Neuronal stem cell (in vitro differentiated cells): ENCODE measurements around the gene AMIGO2.

Experiments used
- DNase-seq: peaks from one replicate; pipeline ENCODE4 v3.0.0-alpha.2; 2013; ENCODE audit warnings: low spot score
- H2AFZ ChIP-seq: one replicate; pipeline ENCODE4 v1.6.1; 2013; ENCODE audit warnings: mild to moderate bottlenecking, low read length, inconsistent platforms
- H2AK5ac ChIP-seq: 2 replicates; pipeline ENCODE4 v1.6.1; 2013; ENCODE audit warnings: low read depth, mild to moderate bottlenecking, inconsistent platforms, low read length, moderate library complexity, mixed read lengths
- H2BK120ac ChIP-seq: 2 replicates; pipeline ENCODE4 v1.6.1; 2013; ENCODE audit warnings: low read depth, mild to moderate bottlenecking, inconsistent platforms, low read length, moderate library complexity, mixed read lengths
- H2BK12ac ChIP-seq: one replicate; pipeline ENCODE4 v1.6.1; 2013; ENCODE audit warnings: low read length, inconsistent platforms
- H2BK15ac ChIP-seq: 2 replicates; pipeline ENCODE4 v1.6.1; 2013; ENCODE audit warnings: mild to moderate bottlenecking, low read length, inconsistent platforms, mixed read lengths
- H2BK5ac ChIP-seq: one replicate; pipeline ENCODE4 v1.6.1; 2013; ENCODE audit warnings: inconsistent platforms, mild to moderate bottlenecking, low read length, moderate library complexity
- H3K14ac ChIP-seq: one replicate; pipeline ENCODE4 v1.6.1; 2013; ENCODE audit warnings: low read length, inconsistent platforms
- H3K18ac ChIP-seq: 2 replicates; pipeline ENCODE4 v1.6.1; 2013; ENCODE audit warnings: low read length, inconsistent platforms
- H3K23ac ChIP-seq: 2 replicates; pipeline ENCODE4 v1.6.1; 2013; ENCODE audit warnings: low read depth, mild to moderate bottlenecking, mixed read lengths, low read length, inconsistent platforms; ENCODE audit not compliant: poor library complexity
- H3K27ac ChIP-seq: replicated peaks from 3 replicates; pipeline ENCODE4 v1.5.1; 2013; ENCODE audit warnings: low read length, inconsistent platforms
- H3K27me3 ChIP-seq, 3 experiments: 2 replicates each; pipeline ENCODE4 v1.6.1; 2013; ENCODE audit warnings: low read length in 3 of 3, mild to moderate bottlenecking in 2 of 3, inconsistent platforms in 1 of 3, low read depth in 1 of 3, mixed read lengths in 1 of 3, moderate library complexity in 1 of 3; ENCODE audit not compliant: control insufficient read depth in 3 of 3, insufficient read depth in 3 of 3
- H3K36me3 ChIP-seq, 2 donors: replicated peaks in 1 of 2; 2 replicates each; pipeline ENCODE4 v1.6.1; 2013; ENCODE audit warnings: low read length in 2 of 2; ENCODE audit not compliant: control insufficient read depth in 2 of 2, insufficient read depth in 2 of 2
- H3K4ac ChIP-seq: 2 replicates; pipeline ENCODE4 v1.6.1; 2013; ENCODE audit warnings: inconsistent platforms, mild to moderate bottlenecking, low read length, moderate library complexity
- H3K4me1 ChIP-seq, 2 donors: 1 replicate in 1 of 2; 2 replicates in 1 of 2; pipeline ENCODE4 v1.6.1; 2013; ENCODE audit warnings: low read length in 2 of 2, low read depth in 1 of 2; ENCODE audit not compliant: control insufficient read depth in 2 of 2, insufficient read depth in 1 of 2
- H3K4me2 ChIP-seq: one replicate; pipeline ENCODE4 v1.6.1; 2013; ENCODE audit warnings: mild to moderate bottlenecking, low read length, inconsistent platforms; ENCODE audit not compliant: insufficient read depth, poor library complexity, severe bottlenecking
- H3K4me3 ChIP-seq, 2 donors: 2 replicates each; pipeline ENCODE4 v1.5.1; 2013; ENCODE audit warnings: low read length in 2 of 2, mild to moderate bottlenecking in 2 of 2, inconsistent platforms in 1 of 2, moderate library complexity in 1 of 2
- H3K79me1 ChIP-seq: one replicate; pipeline ENCODE4 v1.6.1; 2013; ENCODE audit warnings: low read depth, mild to moderate bottlenecking, inconsistent platforms, low read length, moderate library complexity
- H3K9ac ChIP-seq: one replicate; pipeline ENCODE4 v1.6.1; 2013; ENCODE audit warnings: mild to moderate bottlenecking, low read depth, low read length, inconsistent platforms; ENCODE audit not compliant: poor library complexity
- H3K9me3 ChIP-seq, 2 donors: replicated peaks in 1 of 2; 2 replicates each; pipeline versions ENCODE3 to v1.6.1; 2013; ENCODE audit warnings: low read length in 2 of 2, mild to moderate bottlenecking in 2 of 2, inconsistent platforms in 1 of 2, low read depth in 1 of 2, mixed read lengths in 1 of 2, moderate library complexity in 1 of 2; ENCODE audit not compliant: control insufficient read depth in 2 of 2, insufficient read depth in 1 of 2
- H4K8ac ChIP-seq: one replicate; pipeline ENCODE4 v1.6.1; 2013; ENCODE audit warnings: low read depth, mild to moderate bottlenecking, inconsistent platforms, low read length, moderate library complexity
- H4K91ac ChIP-seq: one replicate; pipeline ENCODE4 v1.6.1; 2013; ENCODE audit warnings: low read length, low read depth, mild to moderate bottlenecking, inconsistent platforms; ENCODE audit not compliant: poor library complexity
- WGBS, 2 donors: extraction: QIAGEN DNeasy Blood & Tissue Kit; methylation state at CpG; one replicate each; pipeline ENCODE4 v1.1.7; 2013; ENCODE audit warnings: missing lambda C conversion rate in 2 of 2, mixed read lengths in 1 of 2; ENCODE audit not compliant: insufficient read length in 2 of 2, insufficient replicate concordance in 1 of 2; ENCODE audit errors: extremely low coverage in 2 of 2; 5-methylcytosine and 5-hydroxymethylcytosine counted together

AMIGO2 gene

GRCh38 chr12:47114481-47114892 is 34.7 kb upstream of the AMIGO2 start:
- no peak overlapping the region for H2BK12ac ChIP-seq
- no peak overlapping the region for H2AK5ac ChIP-seq
- DNase-seq, result no peak
- no peak overlapping the region for H2BK120ac ChIP-seq
- no peaks in the 10 kb centered on the region for H3K79me1 ChIP-seq
- no peaks in the 10 kb centered on the region for H3K36me3 ChIP-seq
- no peak overlapping the region for H2AFZ ChIP-seq
- H4K91ac ChIP-seq, result no peak overlapping the region
- H2BK15ac ChIP-seq, result no peak overlapping the region
- H3K4me1 ChIP-seq, result no peaks in the 10 kb centered on the region
- H3K27me3 ChIP-seq, result no peaks in the 10 kb centered on the region
- H3K4me3 ChIP-seq, result no peak overlapping the region
- no peak overlapping the region for H3K9ac ChIP-seq
- no peak overlapping the region for H3K23ac ChIP-seq
- H3K14ac ChIP-seq, result no peak overlapping the region
- no peak overlapping the region for H2BK5ac ChIP-seq
- no CpG with 5 or more reads among the region's 5 CpGs for WGBS, 2 donors
- no peak overlapping the region for H3K4ac ChIP-seq
- no peaks in the 10 kb centered on the region for H3K9me3 ChIP-seq
- no peak overlapping the region for H4K8ac ChIP-seq
- H3K4me2 ChIP-seq, result no peak overlapping the region
- H3K18ac ChIP-seq, result no peak overlapping the region
- no peak overlapping the region for H3K27ac ChIP-seq

- Histone ChIP-seq H4K91ac (no peak overlapping the region), H2BK120ac (no peak overlapping the region), H2BK5ac (no peak overlapping the region), H3K27me3 (no peaks in the 10 kb centered on the region), H3K4ac (no peak overlapping the region), H2AFZ (no peak overlapping the region), H3K36me3 (no peaks in the 10 kb centered on the region), H3K18ac (no peak overlapping the region), H3K9ac (no peak overlapping the region), H2BK15ac (no peak overlapping the region), H2AK5ac (no peak overlapping the region), H3K4me2 (no peak overlapping the region), H3K79me1 (no peaks in the 10 kb centered on the region), H3K4me3 (no peak overlapping the region), H2BK12ac (no peak overlapping the region), H3K4me1 (no peaks in the 10 kb centered on the region), H3K14ac (no peak overlapping the region), H3K27ac (no peak overlapping the region), H4K8ac (no peak overlapping the region), H3K23ac (no peak overlapping the region), H3K9me3 (no peaks in the 10 kb centered on the region)
- DNase-seq, result no peak
- WGBS, 2 donors, result no CpG with 5 or more reads among the region's 2 CpGs
Measured at GRCh38 chr12:47112679-47113078, 32.9 kb upstream of the AMIGO2 start.

GRCh38 chr12:47111854-47112253 is 32.1 kb upstream of the AMIGO2 start:
- Histone ChIP-seq H2BK12ac (no peak overlapping the region), H3K9me3 (no peaks in the 10 kb centered on the region), H3K36me3 (no peaks in the 10 kb centered on the region)

GRCh38 chr12:47111392-47111778 is 31.6 kb upstream of the AMIGO2 start:
- Histone ChIP-seq H3K4me1 (no peaks in the 10 kb centered on the region), H3K23ac (no peak overlapping the region), H4K8ac (no peak overlapping the region), H2BK120ac (no peak overlapping the region), H3K27me3 (no peaks in the 10 kb centered on the region), H2AFZ (no peak overlapping the region), H2BK5ac (no peak overlapping the region), H3K4me3 (no peak overlapping the region), H3K27ac (no peak overlapping the region), H3K4me2 (no peak overlapping the region), H2BK12ac (no peak overlapping the region), H2AK5ac (no peak overlapping the region), H3K36me3 (no peaks in the 10 kb centered on the region), H3K9me3 (no peaks in the 10 kb centered on the region), H3K4ac (no peak overlapping the region), H4K91ac (no peak overlapping the region), H3K9ac (no peak overlapping the region), H3K18ac (no peak overlapping the region), H3K79me1 (no peaks in the 10 kb centered on the region), H3K14ac (no peak overlapping the region), H2BK15ac (no peak overlapping the region)
- DNase-seq, result no peak
- WGBS, 2 donors, result 100% methylated on average over 2 of the region's 2 CpGs; no CpG with 5 or more reads in 1 of the 2 donors

More at GRCh38 chr12:47111854-47112253, 32.1 kb upstream of the AMIGO2 start:
- Histone ChIP-seq H3K14ac (no peak overlapping the region), H3K27ac (no peak overlapping the region), H2AK5ac (no peak overlapping the region), H3K4me2 (no peak overlapping the region), H2AFZ (no peak overlapping the region), H3K4me3 (no peak overlapping the region), H4K91ac (no peak overlapping the region), H4K8ac (no peak overlapping the region), H2BK15ac (no peak overlapping the region), H3K4ac (no peak overlapping the region), H3K23ac (no peak overlapping the region), H2BK5ac (no peak overlapping the region), H3K79me1 (no peaks in the 10 kb centered on the region), H2BK120ac (no peak overlapping the region), H3K9ac (no peak overlapping the region), H3K4me1 (no peaks in the 10 kb centered on the region), H3K18ac (no peak overlapping the region), H3K27me3 (no peaks in the 10 kb centered on the region)
- no CpG with 5 or more reads among the region's 6 CpGs for WGBS, 2 donors
- DNase-seq, result no peak
